Osteoblast (primary cell): ENCODE results near the gene MPLKIP. TPM values are rescaled to one million over a fixed set of nuclear protein-coding genes. Genes with fewer than 3 reads are reported as not detected.
"Not testable (repeated sequence)": the region's sequence is repeated elsewhere in the genome, so short reads cannot be mapped to it uniquely, and the experiment has no call there.

ENCODE experiments used
- DNase-seq: peaks from one replicate; pipeline ENCODE4 v3.0.0; 2011; ENCODE audit warnings: low spot score, mixed read lengths; ENCODE audit not compliant: insufficient read length; ENCODE audit errors: missing footprints
- H2AFZ ChIP-seq: 2 replicates; pipeline ENCODE4 v1.6.0; 2011; ENCODE audit warnings: mild to moderate bottlenecking, low read length
- H3K27ac ChIP-seq: 2 replicates; pipeline ENCODE4 v1.5.1; 2011; ENCODE audit warnings: mild to moderate bottlenecking, low read depth, low read length, moderate library complexity
- H3K27me3 ChIP-seq: 2 replicates; pipeline ENCODE4 v1.6.0; 2012; ENCODE audit warnings: mild to moderate bottlenecking, control low read depth, inconsistent platforms, low read length, moderate library complexity; ENCODE audit not compliant: insufficient read depth
- H3K36me3 ChIP-seq: 2 replicates; pipeline ENCODE4 v1.5.1; 2011; ENCODE audit warnings: mild to moderate bottlenecking, low read length, control low read depth, moderate library complexity; ENCODE audit not compliant: insufficient read depth
- H3K4me1 ChIP-seq: 2 replicates; pipeline ENCODE4 v1.5.1; 2011; ENCODE audit warnings: mild to moderate bottlenecking, low read length, control low read depth, moderate library complexity; ENCODE audit not compliant: insufficient read depth
- H3K4me2 ChIP-seq: 2 replicates; pipeline ENCODE4 v1.6.0; 2011; ENCODE audit warnings: mild to moderate bottlenecking, low read length; ENCODE audit not compliant: insufficient read depth
- H3K4me3 ChIP-seq: fragments of 200-600 bp; sonication (generic); 3 replicates; pipeline ENCODE4 v1.5.1; 2012; ENCODE audit warnings: mild to moderate bottlenecking, low read length, inconsistent platforms; ENCODE audit not compliant: insufficient read depth
- H3K79me2 ChIP-seq: 2 replicates; pipeline ENCODE4 v1.6.0; 2012; ENCODE audit warnings: mild to moderate bottlenecking, low read length, control low read depth, inconsistent platforms; ENCODE audit not compliant: insufficient read depth
- H3K9me3 ChIP-seq: 2 replicates; pipeline ENCODE4 v1.5.1; 2011; ENCODE audit warnings: low read depth, low read length, control low read depth
- H4K20me1 ChIP-seq: 2 replicates; pipeline ENCODE4 v1.6.0; 2012; ENCODE audit warnings: mild to moderate bottlenecking, low read length, control low read depth; ENCODE audit not compliant: insufficient read depth
- total RNA-seq: library from RNA; depleted of rRNA; stranded (reverse); fragments of >200 nt; gene quantifications from 2 replicates; pipeline ENCODE4 v1.2.3, GENCODE V29; 2012
- TF ChIP-seq, protein P1 (sequence below): IDR thresholded peaks from 2 replicates; pipeline ENCODE4 v1.5.1; 2011; ENCODE audit warnings: mild to moderate bottlenecking, low read depth, low read length, moderate library complexity; ENCODE audit errors: extremely low read depth

MPLKIP gene
- total RNA-seq, 1 donor, result 8.0 TPM

DNA sequence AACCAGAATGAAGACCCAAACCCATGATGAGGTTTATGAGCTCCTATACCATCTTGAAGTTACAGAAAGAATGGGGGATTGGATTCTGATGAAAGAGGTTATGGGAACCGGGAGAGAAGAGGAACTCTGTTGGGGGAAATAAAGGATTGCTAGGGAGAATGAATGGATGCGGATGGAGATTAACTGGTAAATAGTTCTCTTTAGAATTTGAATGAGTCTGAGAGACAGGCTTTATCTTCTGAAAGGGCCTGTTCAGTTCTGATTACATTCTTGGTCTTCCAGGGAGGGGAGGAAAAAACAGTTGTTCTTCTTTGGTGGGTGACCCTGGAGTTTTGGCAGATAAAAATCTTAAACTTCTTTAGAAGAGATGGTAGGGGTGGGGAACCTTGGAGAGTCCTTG is 14.2 kb upstream of the MPLKIP start:
- Histone ChIP-seq H3K4me1 (peaks cover 3% of the 10 kb centered on the region), H3K4me2 (no peak overlapping the region), H3K27ac (no peak overlapping the region), H2AFZ (no peak overlapping the region), H3K9me3 (no peaks in the 10 kb centered on the region), H3K79me2 (no peaks in the 10 kb centered on the region), H3K27me3 (no peaks in the 10 kb centered on the region), H4K20me1 (no peaks in the 10 kb centered on the region), H3K4me3 (no peak overlapping the region), H3K36me3 (no peaks in the 10 kb centered on the region)
- no peak for DNase-seq
- TF ChIP-seq, protein P1, sequence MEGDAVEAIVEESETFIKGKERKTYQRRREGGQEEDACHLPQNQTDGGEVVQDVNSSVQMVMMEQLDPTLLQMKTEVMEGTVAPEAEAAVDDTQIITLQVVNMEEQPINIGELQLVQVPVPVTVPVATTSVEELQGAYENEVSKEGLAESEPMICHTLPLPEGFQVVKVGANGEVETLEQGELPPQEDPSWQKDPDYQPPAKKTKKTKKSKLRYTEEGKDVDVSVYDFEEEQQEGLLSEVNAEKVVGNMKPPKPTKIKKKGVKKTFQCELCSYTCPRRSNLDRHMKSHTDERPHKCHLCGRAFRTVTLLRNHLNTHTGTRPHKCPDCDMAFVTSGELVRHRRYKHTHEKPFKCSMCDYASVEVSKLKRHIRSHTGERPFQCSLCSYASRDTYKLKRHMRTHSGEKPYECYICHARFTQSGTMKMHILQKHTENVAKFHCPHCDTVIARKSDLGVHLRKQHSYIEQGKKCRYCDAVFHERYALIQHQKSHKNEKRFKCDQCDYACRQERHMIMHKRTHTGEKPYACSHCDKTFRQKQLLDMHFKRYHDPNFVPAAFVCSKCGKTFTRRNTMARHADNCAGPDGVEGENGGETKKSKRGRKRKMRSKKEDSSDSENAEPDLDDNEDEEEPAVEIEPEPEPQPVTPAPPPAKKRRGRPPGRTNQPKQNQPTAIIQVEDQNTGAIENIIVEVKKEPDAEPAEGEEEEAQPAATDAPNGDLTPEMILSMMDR, result no peak

DNA sequence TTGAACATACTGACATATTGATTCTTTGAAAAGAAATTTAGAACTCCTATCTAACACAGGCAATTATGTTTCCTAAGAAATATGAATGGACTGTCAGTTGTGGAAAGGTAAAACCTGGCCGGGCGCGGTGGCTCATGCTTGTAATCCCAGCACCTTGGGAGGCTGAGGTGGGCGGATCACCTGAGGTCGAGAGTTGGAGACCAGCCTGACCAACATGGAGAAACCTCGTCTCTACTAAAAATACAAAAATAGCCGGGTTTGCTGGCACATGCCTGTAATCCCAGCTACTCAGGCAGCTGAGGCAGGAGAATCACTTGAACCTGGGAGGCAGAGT is 13.8 kb upstream of the MPLKIP start:
- H3K36me3 ChIP-seq, H3K9me3 ChIP-seq, H3K4me3 ChIP-seq, H3K4me1 ChIP-seq, H2AFZ ChIP-seq, H4K20me1 ChIP-seq, DNase-seq, H3K27ac ChIP-seq, H3K4me2 ChIP-seq, H3K79me2 ChIP-seq, H3K27me3 ChIP-seq: not testable (repeated sequence)

DNA sequence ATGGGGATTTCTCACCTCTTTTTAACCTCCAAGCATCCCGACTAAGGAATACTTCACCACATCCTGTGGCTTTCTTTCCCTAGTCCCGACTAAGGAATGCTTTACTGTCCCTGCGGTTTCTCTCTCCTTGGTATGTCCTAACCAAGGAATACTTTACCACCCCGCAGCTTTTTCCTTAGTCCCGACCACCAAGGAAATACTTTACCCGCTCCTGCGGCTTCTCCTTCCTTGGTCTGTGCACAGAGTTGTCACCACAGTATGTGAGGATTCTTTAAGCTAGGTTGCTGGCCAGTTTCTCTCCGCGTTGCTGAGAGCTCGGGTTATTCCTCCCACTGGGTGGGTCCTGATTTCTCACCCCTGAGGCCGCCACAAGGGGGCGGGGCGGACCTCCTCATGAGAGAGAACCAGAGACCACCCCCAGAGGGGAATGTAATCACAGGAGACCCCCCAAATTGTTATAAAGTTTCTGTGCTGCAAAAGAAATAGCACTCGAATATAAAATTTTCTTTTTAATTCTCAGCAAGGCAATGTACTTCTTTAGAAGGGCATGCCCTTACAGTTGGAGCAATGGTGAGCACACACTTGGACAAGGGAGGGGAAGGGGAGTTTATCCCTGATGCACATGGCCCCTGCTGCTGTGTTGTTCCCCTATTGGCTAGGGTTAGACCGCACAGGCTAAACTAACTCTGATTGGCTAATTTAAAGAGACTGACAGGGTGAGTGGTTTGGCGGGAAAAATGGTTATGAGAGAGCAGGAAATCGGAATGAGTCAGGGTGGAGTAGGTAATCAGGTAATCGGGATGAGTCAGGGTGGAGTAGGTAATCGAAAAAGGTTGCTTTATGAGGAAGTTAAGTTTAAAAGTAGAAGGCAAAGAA is 13.2 kb upstream of the MPLKIP start:
- Histone ChIP-seq H4K20me1 (no peaks in the 10 kb centered on the region), H3K27me3 (no peaks in the 10 kb centered on the region), H3K4me3 (peak overlapping the region; percentile 51), H2AFZ (peak overlapping the region; percentile 18), H3K9me3 (no peaks in the 10 kb centered on the region), H3K79me2 (no peaks in the 10 kb centered on the region), H3K36me3 (no peaks in the 10 kb centered on the region), H3K27ac (no peak overlapping the region), H3K4me2 (peak overlapping the region; percentile 64), H3K4me1 (peaks cover 3% of the 10 kb centered on the region)
- TF ChIP-seq, protein P1, result peak; percentile 26
- no peak for DNase-seq

- H3K36me3 ChIP-seq, DNase-seq, H2AFZ ChIP-seq, H3K4me3 ChIP-seq, H3K4me1 ChIP-seq, H3K4me2 ChIP-seq, H3K27ac ChIP-seq, H3K27me3 ChIP-seq, H3K79me2 ChIP-seq, H3K9me3 ChIP-seq, H4K20me1 ChIP-seq: not testable (repeated sequence)
These were observed 11.2 kb upstream of the MPLKIP start for GRCh38 chr7:40145596-40146130.

DNA sequence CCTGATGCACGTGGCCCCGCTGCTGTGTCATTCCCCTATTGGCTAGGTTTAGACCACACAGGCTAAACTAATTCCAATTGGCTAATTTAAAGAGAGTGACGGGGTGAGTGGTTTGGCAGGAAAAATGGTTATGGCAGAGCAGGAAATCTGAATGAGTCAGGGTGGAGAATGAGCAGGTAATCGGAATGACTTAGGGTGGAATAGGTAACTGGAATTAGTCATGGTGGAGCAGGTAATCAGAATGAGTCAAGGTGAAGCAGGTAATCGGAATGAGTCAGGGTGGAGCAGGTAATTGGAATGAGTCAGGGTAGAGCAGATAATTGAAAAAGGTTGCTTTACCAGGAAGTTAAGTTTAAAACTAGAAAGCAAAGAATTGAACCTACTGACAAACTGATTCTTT is 7.5 kb upstream of the MPLKIP start:
- H3K9me3 ChIP-seq, H3K4me2 ChIP-seq, H3K27ac ChIP-seq, H4K20me1 ChIP-seq, H3K4me3 ChIP-seq, H3K27me3 ChIP-seq, H3K36me3 ChIP-seq, H2AFZ ChIP-seq, H3K4me1 ChIP-seq, H3K79me2 ChIP-seq, DNase-seq: not testable (repeated sequence)

DNA sequence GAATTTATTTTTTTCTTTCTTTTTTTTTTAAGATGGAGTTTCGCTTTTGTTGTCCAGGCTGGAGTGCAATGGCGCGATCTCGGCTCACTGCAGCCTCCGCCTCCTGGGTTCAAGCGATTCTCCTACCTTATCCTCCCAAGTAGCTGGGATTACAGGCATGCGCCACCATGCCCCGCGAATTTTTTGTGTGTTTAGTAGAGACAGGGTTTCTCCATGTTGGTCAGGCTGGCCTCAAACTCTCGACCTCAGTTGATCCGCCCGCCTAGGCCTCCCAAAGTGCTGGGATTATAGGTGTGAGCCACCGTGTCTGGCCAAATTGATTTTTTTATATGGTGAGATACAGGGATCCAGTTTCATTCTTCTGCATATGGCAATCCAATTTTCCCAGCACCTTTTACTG is 5.5 kb upstream of the MPLKIP start:
- not testable (repeated sequence) for H3K27ac ChIP-seq, H3K79me2 ChIP-seq, H3K4me3 ChIP-seq, H4K20me1 ChIP-seq, H3K4me2 ChIP-seq, H3K27me3 ChIP-seq, H3K9me3 ChIP-seq, DNase-seq, H2AFZ ChIP-seq, H3K36me3 ChIP-seq, H3K4me1 ChIP-seq
